ENCODE data around the gene SYNGAP1. TPM values are rescaled to one million over a fixed set of nuclear protein-coding genes. Genes with fewer than 3 reads are reported as not detected.

SYNGAP1 gene
- total RNA-seq, 2 donors from 2014 or later = 6.1 to 24.8 TPM

- intact Hi-C loops (cut with DNase I) = no loop called here
- TF ChIP-seq CTCF (IDR thresholded peaks at IDR 0.05) = no peak
- no peak for TF ChIP-seq POLR2AphosphoS5 (IDR thresholded peaks at IDR 0.05)
- TF ChIP-seq POLR2A (IDR thresholded peaks at IDR 0.05) = no peak
- Histone ChIP-seq H3K9me3 (no peaks in the 10 kb centered on the region), H3K36me3 (no peaks in the 10 kb centered on the region), H3K4me3 (no peak overlapping the region), H3K27me3 (replicated peaks; ENCODE audit: insufficient read depth) (no peaks in the 10 kb centered on the region), H3K27ac (no peak overlapping the region), H3K4me1 (replicated peaks) (peaks cover 10% of the 10 kb centered on the region)
- 69% methylated on average over 2 of the region's 2 CpGs for WGBS
- no peak for DNase-seq (ENCODE audit: low spot score)
These were observed 1.4 kb downstream of the SYNGAP1 start for GRCh38 chr6:33421344-33421643.

- Histone ChIP-seq H3K36me3 (no peaks in the 10 kb centered on the region), H3K27ac (no peak overlapping the region), H3K9me3 (no peaks in the 10 kb centered on the region), H3K4me1 (replicated peaks) (peaks cover 4% of the 10 kb centered on the region), H3K4me3 (no peak overlapping the region), H3K27me3 (replicated peaks; ENCODE audit: insufficient read depth) (no peaks in the 10 kb centered on the region)
- 93% methylated on average over 2 of the region's 2 CpGs for WGBS
- intact Hi-C loops (cut with DNase I) = no loop called here
- no peak for DNase-seq (ENCODE audit: low spot score)
- TF ChIP-seq CTCF (IDR thresholded peaks at IDR 0.05) (no peak), POLR2A (IDR thresholded peaks at IDR 0.05) (no peak), POLR2AphosphoS5 (IDR thresholded peaks at IDR 0.05) (no peak)
These were observed 3.9 kb downstream of the SYNGAP1 start for GRCh38 chr6:33423777-33424176.

GRCh38 chr6:33424855-33425667 lies 5.2 kb downstream of the SYNGAP1 start:
- Histone ChIP-seq H3K4me3 (peak overlapping the region; percentile 48 to 53), H3K27ac (peak overlapping the region; percentile 94 to 95), H3K36me3 (no peaks in the 10 kb centered on the region), H3K27me3 (replicated peaks; ENCODE audit: insufficient read depth) (no peaks in the 10 kb centered on the region), H3K4me1 (replicated peaks) (peaks cover 4% of the 10 kb centered on the region), H3K9me3 (no peaks in the 10 kb centered on the region)
- intact Hi-C loops (cut with DNase I) = loop anchor here (5.0 kb wide), 1 partner anchor 33 kb away; the partner anchor contains the start of gene KIFC1
- TF ChIP-seq POLR2AphosphoS5 (IDR thresholded peaks at IDR 0.05) (no peak), POLR2A (IDR thresholded peaks at IDR 0.05) (peak; percentile 57)
- 10% methylated on average over 12 of the region's 12 CpGs for WGBS
- DNase-seq (ENCODE audit: low spot score) = no peak

GRCh38 chr6:33425668-33426577 lies 6.1 kb downstream of the SYNGAP1 start:
- TF ChIP-seq POLR2A (IDR thresholded peaks at IDR 0.05) (no peak), POLR2AphosphoS5 (IDR thresholded peaks at IDR 0.05) (peak; percentile 81), CTCF (IDR thresholded peaks at IDR 0.05) (peak; percentile 49 to 70 (median 62))
- WGBS = 1% methylated on average over 43 of the region's 43 CpGs
- no peaks in the 10 kb centered on the region for H3K9me3 ChIP-seq
- no peaks in the 10 kb centered on the region for H3K27me3 ChIP-seq (replicated peaks; ENCODE audit: insufficient read depth)
- peak overlapping the region; percentile 48 to 53 for H3K4me3 ChIP-seq
- H3K36me3 ChIP-seq = no peaks in the 10 kb centered on the region
- peak; percentile 85 for DNase-seq (ENCODE audit: low spot score)
- intact Hi-C loops (cut with DNase I) = loop anchor here (2.0 to 5.0 kb wide), 2 partner anchors 29 to 34 kb away; partner anchors contain the start of genes KIFC1 and ZBTB9
- peak overlapping the region; percentile 94 to 95 for H3K27ac ChIP-seq
- peaks cover 4% of the 10 kb centered on the region for H3K4me1 ChIP-seq (replicated peaks)

All from prostate gland (tissue), 2 donors.